ENCODE measurements around the gene CTNND2. TPM values are rescaled to one million over a fixed set of nuclear protein-coding genes. Genes with fewer than 3 reads are reported as not detected.

Gene CTNND2
- total RNA-seq, 4 donors from 2014 or later: 0.22 to 2.8 (median 0.39) TPM

GRCh38 chr5:11599499-11599898, 304.7 kb downstream of the CTNND2 start:
- DNase-seq: no peak
- H3K4me1 ChIP-seq: no peaks in the 10 kb centered on the region
- TF ChIP-seq, protein P1, sequence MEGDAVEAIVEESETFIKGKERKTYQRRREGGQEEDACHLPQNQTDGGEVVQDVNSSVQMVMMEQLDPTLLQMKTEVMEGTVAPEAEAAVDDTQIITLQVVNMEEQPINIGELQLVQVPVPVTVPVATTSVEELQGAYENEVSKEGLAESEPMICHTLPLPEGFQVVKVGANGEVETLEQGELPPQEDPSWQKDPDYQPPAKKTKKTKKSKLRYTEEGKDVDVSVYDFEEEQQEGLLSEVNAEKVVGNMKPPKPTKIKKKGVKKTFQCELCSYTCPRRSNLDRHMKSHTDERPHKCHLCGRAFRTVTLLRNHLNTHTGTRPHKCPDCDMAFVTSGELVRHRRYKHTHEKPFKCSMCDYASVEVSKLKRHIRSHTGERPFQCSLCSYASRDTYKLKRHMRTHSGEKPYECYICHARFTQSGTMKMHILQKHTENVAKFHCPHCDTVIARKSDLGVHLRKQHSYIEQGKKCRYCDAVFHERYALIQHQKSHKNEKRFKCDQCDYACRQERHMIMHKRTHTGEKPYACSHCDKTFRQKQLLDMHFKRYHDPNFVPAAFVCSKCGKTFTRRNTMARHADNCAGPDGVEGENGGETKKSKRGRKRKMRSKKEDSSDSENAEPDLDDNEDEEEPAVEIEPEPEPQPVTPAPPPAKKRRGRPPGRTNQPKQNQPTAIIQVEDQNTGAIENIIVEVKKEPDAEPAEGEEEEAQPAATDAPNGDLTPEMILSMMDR (IDR thresholded peaks at IDR 0.05): no peak
- WGBS, 2 donors: 89 to 93% methylated on average over 5 of the region's 5 CpGs
- intact Hi-C loops (cut with DNase I): no loop called here
- H3K9me3 ChIP-seq: no peaks in the 10 kb centered on the region
- no peak overlapping the region for H3K4me3 ChIP-seq (replicated peaks in 1 of 3)
- no peak overlapping the region for H3K27ac ChIP-seq
- no peaks in the 10 kb centered on the region for H3K27me3 ChIP-seq
- no peaks in the 10 kb centered on the region for H3K36me3 ChIP-seq

DNA sequence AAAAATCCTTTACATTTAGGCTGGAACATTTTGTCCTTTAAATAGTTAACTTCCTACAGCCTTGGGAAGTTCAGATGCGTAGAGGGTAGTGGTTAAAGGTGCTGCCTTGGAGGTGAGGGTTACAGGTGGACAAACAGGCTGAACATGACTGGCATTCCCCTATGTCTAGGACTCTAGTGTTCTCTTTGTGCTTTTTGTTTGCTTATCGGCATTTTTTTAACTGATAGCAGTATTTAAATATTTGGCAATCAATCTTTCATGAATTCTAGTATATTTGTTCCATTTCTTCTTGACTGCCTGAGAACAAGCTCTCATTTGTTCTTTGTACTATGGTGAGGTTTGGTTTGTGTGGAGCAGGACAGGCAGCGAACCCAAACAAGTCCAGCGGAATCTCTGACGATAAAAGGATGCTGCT, 307.6 kb downstream of the CTNND2 start:
- Histone ChIP-seq H3K27ac (no peak overlapping the region), H3K27me3 (no peaks in the 10 kb centered on the region), H3K4me1 (no peaks in the 10 kb centered on the region), H3K4me3 (replicated peaks in 1 of 3) (no peak overlapping the region), H3K36me3 (no peaks in the 10 kb centered on the region), H3K9me3 (no peaks in the 10 kb centered on the region)
- 84 to 86% methylated on average over 5 of the region's 5 CpGs for WGBS, 2 donors
- TF ChIP-seq, protein P1 (IDR thresholded peaks at IDR 0.05): no peak
- TF ChIP-seq POLR2A (IDR thresholded peaks at IDR 0.05): no peak
- no peak for DNase-seq
- intact Hi-C loops (cut with DNase I): no loop called here

DNA sequence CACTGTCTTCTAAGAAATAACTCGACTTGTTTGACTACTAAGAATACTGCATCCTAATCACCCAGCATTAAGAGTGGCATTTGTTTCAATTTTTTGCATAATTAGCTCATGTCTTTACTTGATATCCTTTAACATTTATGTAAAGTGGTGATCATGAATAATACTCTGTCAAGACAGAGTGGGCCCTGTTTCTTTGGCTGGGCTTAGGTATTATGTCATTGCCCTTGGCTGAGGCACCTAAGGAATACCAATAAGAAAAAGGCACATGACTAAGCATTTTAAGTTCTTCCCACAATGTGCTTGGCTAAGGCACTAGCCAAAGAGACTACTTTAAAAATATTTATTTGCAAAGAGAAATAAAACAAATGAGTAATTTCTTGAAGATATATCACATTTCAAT, 308.1 kb downstream of the CTNND2 start:
- no peak for TF ChIP-seq POLR2A (IDR thresholded peaks at IDR 0.05)
- TF ChIP-seq, protein P1 (IDR thresholded peaks at IDR 0.05): no peak
- WGBS, 2 donors: 86 to 94% methylated on average over 1 of the region's 1 CpG
- no peaks in the 10 kb centered on the region for H3K36me3 ChIP-seq
- H3K9me3 ChIP-seq: no peaks in the 10 kb centered on the region
- no peak overlapping the region for H3K27ac ChIP-seq
- H3K27me3 ChIP-seq: no peaks in the 10 kb centered on the region
- H3K4me3 ChIP-seq (replicated peaks in 1 of 3): no peak overlapping the region
- no peaks in the 10 kb centered on the region for H3K4me1 ChIP-seq
- intact Hi-C loops (cut with DNase I): no loop called here
- no peak for DNase-seq

DNA sequence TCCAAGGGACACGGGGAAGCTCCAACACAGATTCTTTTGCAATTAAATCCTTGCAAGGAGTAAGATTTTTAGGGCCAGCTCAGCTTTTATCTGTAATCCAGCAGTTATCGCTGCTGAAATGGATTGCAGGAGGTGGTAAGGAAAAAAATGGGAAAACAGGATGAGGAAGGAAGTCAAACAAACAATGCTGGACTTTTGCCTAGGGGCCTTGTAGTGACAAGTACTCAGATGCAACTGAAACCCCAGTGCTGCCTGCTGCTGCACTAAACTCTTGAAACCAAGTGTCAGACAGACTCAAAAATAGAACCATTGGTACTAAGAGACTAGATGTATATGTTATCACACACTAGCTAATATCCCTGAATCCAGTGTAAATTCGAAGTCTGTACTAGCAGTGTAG, 309.2 kb downstream of the CTNND2 start:
- TF ChIP-seq, protein P1 (IDR thresholded peaks at IDR 0.05): no peak
- no peak for TF ChIP-seq POLR2A (IDR thresholded peaks at IDR 0.05)
- 69 to 72% methylated on average over 3 of the region's 3 CpGs for WGBS, 2 donors

DNA sequence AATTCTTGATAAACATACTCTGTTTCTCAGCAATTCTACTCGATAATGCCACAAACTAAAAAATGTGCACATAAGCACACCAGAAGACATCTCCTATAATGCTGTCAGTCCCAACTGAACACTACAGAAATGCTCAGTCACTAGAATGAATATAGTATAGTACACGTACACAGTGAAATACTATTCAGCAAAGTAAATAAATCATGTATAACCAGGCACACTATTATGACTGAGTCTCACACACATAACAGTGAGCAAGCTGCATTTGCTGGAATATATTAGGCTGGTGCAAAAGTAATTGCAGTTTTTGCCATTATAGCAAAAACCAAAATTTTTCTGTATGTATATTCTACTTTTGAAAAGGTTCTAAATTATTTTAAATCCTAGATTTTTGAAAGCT, 310.2 kb downstream of the CTNND2 start:
- no peaks in the 10 kb centered on the region for H3K27me3 ChIP-seq
- TF ChIP-seq POLR2A (IDR thresholded peaks at IDR 0.05): no peak
- TF ChIP-seq, protein P1 (IDR thresholded peaks at IDR 0.05): no peak
- no peaks in the 10 kb centered on the region for H3K9me3 ChIP-seq
- no peaks in the 10 kb centered on the region for H3K36me3 ChIP-seq
- intact Hi-C loops (cut with DNase I): no loop called here
- H3K4me1 ChIP-seq: no peaks in the 10 kb centered on the region
- DNase-seq: no peak
- 90 to 94% methylated on average over 2 of the region's 2 CpGs for WGBS, 2 donors
- H3K4me3 ChIP-seq (replicated peaks in 1 of 3): no peak overlapping the region
- H3K27ac ChIP-seq: no peak overlapping the region

More for the DNA sequence above, 309.2 kb downstream of the CTNND2 start:
- H3K27me3 ChIP-seq: no peaks in the 10 kb centered on the region
- H3K4me3 ChIP-seq (replicated peaks in 1 of 3): no peak overlapping the region
- no peak overlapping the region for H3K27ac ChIP-seq
- H3K36me3 ChIP-seq: no peaks in the 10 kb centered on the region
- intact Hi-C loops (cut with DNase I): no loop called here
- H3K4me1 ChIP-seq: no peaks in the 10 kb centered on the region
- DNase-seq: no peak
- H3K9me3 ChIP-seq: no peaks in the 10 kb centered on the region

Data from thyroid gland (tissue), 4 donors.